K562 (cell line): ENCODE measurements around the gene GAL. TPM values are rescaled to one million over a fixed set of nuclear protein-coding genes. Genes with fewer than 3 reads are reported as not detected.

Experiments
- ATAC-seq: fragments of 200-7000 bp; cut with Tn5 transposase; 3 replicates; pipeline ENCODE4 v1.9.1; 2020; ENCODE audit warnings: moderate library complexity
- BruUV-seq: library from RNA; stranded (reverse); fragments of 400-500 nt; replicated peaks from 2 replicates; lab custom pipeline; 2021; lab: Mats Ljungman, UMichigan
- CTCF ChIA-PET: fragments of 300-600 bp; formaldehyde crosslinking; extraction: SDS; loops from one replicate; lab custom pipeline; 2021; ENCODE audit warnings: low intra/inter-chr PET ratio; lab: Yijun Ruan, JAX
- POLR2A ChIA-PET: fragments of 300-600, 350-650 bp; sonication (Branson Sonifier 250); formaldehyde crosslinking; extraction: SDS; loops from one replicate; lab custom pipeline; 2021; ENCODE audit warnings: antibody characterized with exemption, inconsistent platforms; lab: Yijun Ruan, JAX
- DNase-seq, 4 experiments: peaks; one replicate each; pipeline versions ENCODE4 v3.0.0 to v3.0.0-alpha.2; 2011 to 2018; ENCODE audit warnings: low spot score in 3 of 4, mixed read lengths in 3 of 4; ENCODE audit errors: extremely low read depth in 1 of 4
- FAIRE-seq: peaks from 2 replicates; lab custom pipeline; 2011; peaks lifted over from hg19 to GRCh38; lab: Jason Lieb, UNC
- H2AFZ ChIP-seq: 2 replicates; pipeline ENCODE4 v1.6.0; 2011; ENCODE audit warnings: low read depth, low read length, control low read depth, inconsistent platforms
- H3K27ac ChIP-seq: fragments of 200-600 bp; 3 replicates; pipeline ENCODE4 v1.8.0; 2011; ENCODE audit warnings: low read depth, mild to moderate bottlenecking, control low read depth, inconsistent platforms, low read length, moderate library complexity, mixed read lengths; ENCODE audit errors: extremely low read depth
- H3K27me3 ChIP-seq, 2 experiments: fragments of 300-600 bp in 1 of 2; 2 replicates in 1 of 2; 3 replicates in 1 of 2; pipeline versions ENCODE4 v1.6.0 to v1.8.0; 2011; ENCODE audit warnings: inconsistent platforms in 2 of 2, low read length in 2 of 2, mild to moderate bottlenecking in 1 of 2, mixed read lengths in 1 of 2, moderate library complexity in 1 of 2; ENCODE audit not compliant: control insufficient read depth in 2 of 2, insufficient read depth in 2 of 2
- H3K36me3 ChIP-seq: fragments of 300-600 bp; 3 replicates; pipeline ENCODE4 v1.8.0; 2011; ENCODE audit warnings: mild to moderate bottlenecking, low read length, inconsistent platforms; ENCODE audit not compliant: control insufficient read depth, insufficient read depth
- H3K4me1 ChIP-seq, 2 experiments: fragments of 200-600 bp in 1 of 2; replicated peaks in 1 of 2; 2 replicates in 1 of 2; 3 replicates in 1 of 2; pipeline versions ENCODE4 v1.5.1 to v1.8.0; 2011; ENCODE audit warnings: inconsistent platforms in 2 of 2, low read length in 2 of 2, mild to moderate bottlenecking in 1 of 2, mixed read lengths in 1 of 2, moderate library complexity in 1 of 2; ENCODE audit not compliant: control insufficient read depth in 2 of 2, insufficient read depth in 2 of 2
- H3K4me2 ChIP-seq: 2 replicates; pipeline ENCODE4 v1.6.1; 2011; ENCODE audit warnings: low read length, control low read depth, inconsistent platforms, mixed read lengths; ENCODE audit not compliant: insufficient read depth
- H3K4me3 ChIP-seq: fragments of 200-600 bp; sonication (generic), shearing (Covaris generic); 2 replicates; pipeline ENCODE4 v1.5.1; 2016; ENCODE audit warnings: control low read depth, inconsistent platforms
- H3K79me2 ChIP-seq: fragments of 200-600 bp; 3 replicates; pipeline ENCODE4 v1.8.0; 2011; ENCODE audit warnings: low read length, inconsistent platforms; ENCODE audit not compliant: control insufficient read depth, insufficient read depth
- H3K9ac ChIP-seq, 2 experiments: 2 replicates each; pipeline versions ENCODE4 v1.6.0 to v1.6.1; 2011; ENCODE audit warnings: low read depth in 2 of 2, low read length in 2 of 2, control low read depth in 1 of 2, inconsistent platforms in 1 of 2, mild to moderate bottlenecking in 1 of 2, mixed read lengths in 1 of 2; ENCODE audit not compliant: insufficient read depth in 1 of 2
- H3K9me1 ChIP-seq: one replicate; pipeline ENCODE4 v1.6.0; 2011; ENCODE audit warnings: inconsistent platforms, mild to moderate bottlenecking, low read length, moderate library complexity; ENCODE audit not compliant: control insufficient read depth, insufficient read depth
- H3K9me3 ChIP-seq: replicated peaks from 2 replicates; pipeline ENCODE4 v1.5.1; 2011; ENCODE audit warnings: low read depth, low read length, inconsistent platforms; ENCODE audit not compliant: control insufficient read depth, insufficient read depth
- H4K20me1 ChIP-seq: replicated peaks from 2 replicates; pipeline ENCODE4 v1.6.1; 2011; ENCODE audit warnings: low read length, inconsistent platforms, mixed read lengths; ENCODE audit not compliant: control insufficient read depth, insufficient read depth
- ARID1B ChIP-seq: fragments of 450-650 bp; IDR thresholded peaks from 2 replicates; pipeline ENCODE4 v1.6.1; 2016; ENCODE audit warnings: antibody characterized with exemption, mild to moderate bottlenecking, inconsistent platforms
- ATF4 ChIP-seq: fragments of 450-650 bp; formaldehyde crosslinking; IDR thresholded peaks from 2 replicates; pipeline ENCODE4 v1.4.0; 2022; ENCODE audit warnings: mild to moderate bottlenecking, moderate library complexity
- BCL6 ChIP-seq: fragments of 250-450 bp; sonication (Bioruptor Pico); IDR thresholded peaks from 2 replicates; pipeline ENCODE4 v1.4.0; 2020
- CUX1 ChIP-seq: fragments of 200-800 bp; sonication (Bioruptor generic); IDR thresholded peaks from 2 replicates; pipeline ENCODE4 v1.6.1; 2016; ENCODE audit warnings: missing genetic modification characterization, missing compliant biosample characterization
- DDX20 ChIP-seq: fragments of 450-650 bp; IDR thresholded peaks from 2 replicates; pipeline ENCODE4 v1.6.1; 2016; ENCODE audit warnings: missing genetic modification characterization, low read depth, mild to moderate bottlenecking, missing compliant biosample characterization, moderate library complexity
- E2F4 ChIP-seq: sonication (generic); formaldehyde crosslinking; IDR thresholded peaks from 2 replicates; pipeline ENCODE4 v1.8.0; 2022; ENCODE audit warnings: mild to moderate bottlenecking, low read depth, missing genetic modification reagents
- HIVEP1 ChIP-seq: fragments of 250-450 bp; sonication (Bioruptor Pico); IDR thresholded peaks from 2 replicates; pipeline ENCODE4 v1.4.0; 2020; ENCODE audit warnings: mild to moderate bottlenecking
- SRF ChIP-seq, 2 experiments: fragments of 250-450, 450-650 bp in 1 of 2; sonication (Bioruptor Pico) in 1 of 2; sonication (generic) in 1 of 2; formaldehyde crosslinking; IDR thresholded peaks; 2 replicates each; pipeline versions ENCODE4 v1.5.0 to v1.5.1; 2020 to 2022; ENCODE audit warnings: mild to moderate bottlenecking in 1 of 2, missing genetic modification reagents in 1 of 2
- ZNF277 ChIP-seq: fragments of 250-450 bp; sonication (Bioruptor Pico); IDR thresholded peaks from 2 replicates; pipeline ENCODE4 v1.8.0; 2022; ENCODE audit warnings: inconsistent platforms, mild to moderate bottlenecking, moderate library complexity, borderline replicate concordance
- WGBS: fragments of 100-300 bp; shearing (Covaris generic); methylation state at CpG from one replicate; pipeline ENCODE4 v1.1.6; 2016; ENCODE audit warnings: low coverage, mixed read lengths; ENCODE audit not compliant: insufficient coverage; ENCODE audit errors: missing lambda C conversion rate; 5-methylcytosine and 5-hydroxymethylcytosine counted together
- in situ Hi-C: fragments of 300-500 bp; cut with MboI; formaldehyde crosslinking; loops from 4 replicates; pipeline ENCODE4 v1.15.0; 2018; ENCODE audit warnings: inconsistent platforms, mixed read lengths
- intact Hi-C: fragments of 100-400 bp; cut with micrococcal nuclease; formaldehyde crosslinking; loops from 2 replicates; pipeline ENCODE4 v1.14.2; 2022
- polyA plus RNA-seq, 8 experiments: library from polyadenylated mRNA; depleted of rRNA in 4 of 8; stranded (reverse) in 5 of 8; unstranded in 3 of 8; fragments of >200 nt; fragmentation: Nextera tagmentation in 2 of 8; fragmentation: Illumina TruSeq in 1 of 8; extraction: Ambion mirVana in 2 of 8; extraction: Trizol in 1 of 8; gene quantifications; 2 replicates each; pipeline versions ENCODE4 v1.2.1 to v1.2.3, GENCODE V29; 2011 to 2014; ENCODE audit warnings: inconsistent platforms in 1 of 8, missing spikeins in 1 of 8
- total RNA-seq, 7 experiments: library from RNA; depleted of rRNA in 6 of 7; stranded (reverse); fragments of >200 nt in 6 of 7; fragmentation: Illumina TruSeq in 2 of 7; extraction: Trizol in 2 of 7; gene quantifications; 2 replicates each; pipeline versions ENCODE4 v1.2.1 to v1.2.3, GENCODE V29; 2011 to 2021; ENCODE audit warnings: low replicate concordance in 1 of 7

Gene GAL
- total and polyA plus RNA-seq, 9 of the 15 experiments (the other 6 are each of a cell fraction or from before 2014, with no cell fraction given) = 10.6 to 119 (median 36.3) TPM

- Histone ChIP-seq H3K36me3 (no peaks in the 10 kb centered on the region), H3K79me2 (no peaks in the 10 kb centered on the region), H3K27me3 (peaks cover 26 to 68% of the 10 kb centered on the region in 2 experiments), H3K4me2 (no peak overlapping the region)
- 7% methylated on average over 7 of the region's 7 CpGs for WGBS
- POLR2A ChIA-PET = interaction anchor here (0.6 to 1.3 kb wide), 3 partner anchors 9 to 292 kb away, joined by 3 to 4 read pairs (median 3); no protein-coding TSS in a partner anchor
- TF ChIP-seq ATF4 (CRISPR knock-in tag) (no peak), ARID1B (no peak), DDX20 (tag) (no peak), E2F4 (CRISPR knock-in tag) (no peak), BCL6 (no peak), ZNF277 (no peak), HIVEP1 (CRISPR knock-in tag) (no peak), SRF (CRISPR knock-in tag; IDR thresholded peaks at IDR 0.05) (no peak), CUX1 (CRISPR knock-in tag) (no peak)
- TF ChIP-seq, all 486 proteins: peak for 0
- intact Hi-C loops = no loop called here
- Histone ChIP-seq H3K9me1 (no peaks in the 10 kb centered on the region), H3K4me3 (no peak overlapping the region), H4K20me1 (no peaks in the 10 kb centered on the region; the same call in 1 of the 2 replicates), H3K4me1 (peaks cover 0 to 11% of the 10 kb centered on the region in 2 experiments; a peak in 3 of 5 replicates), H2AFZ (no peak overlapping the region), H3K9ac (no peak overlapping the region), H3K9me3 (no peaks in the 10 kb centered on the region), H3K27ac (no peak overlapping the region)
- no TSS peak for BruUV-seq
- DNase-seq (no peak), FAIRE-seq (no peak), ATAC-seq (no peak)
- in situ Hi-C loops = no loop called here
- CTCF ChIA-PET = no interaction called here
Observed at GRCh38 chr11:68664906-68665305, 19.4 kb upstream of the GAL start.
